KG1 (cell line): ENCODE measurements around the gene TAS2R41.

Source experiments
- DNase-seq: peaks from one replicate; lab custom pipeline; 2025; lab: John Stamatoyannopoulos, UW

Gene TAS2R41

GRCh38 chr7:143477501-143478150, at the start of gene TAS2R41:
TSS of gene TAS2R41 (plus strand) at chr7:143477873. CDS start at chr7:143477873, 0 bp downstream.
- DNase-seq = no peak

- no peak for DNase-seq
These were observed 47.6 kb upstream of the TAS2R41 start for GRCh38 chr7:143429770-143430698.

- DNase-seq = no peak
These were observed 46.6 kb upstream of the TAS2R41 start for GRCh38 chr7:143431109-143431508.

- no peak for DNase-seq
These were observed 43.9 kb upstream of the TAS2R41 start for GRCh38 chr7:143433759-143434158.

- DNase-seq = no peak
These were observed 43.0 kb upstream of the TAS2R41 start for GRCh38 chr7:143434660-143435059.

- DNase-seq = no peak
These were observed 42.4 kb upstream of the TAS2R41 start for GRCh38 chr7:143435266-143435665.

GRCh38 chr7:143436325-143436946, 41.2 kb upstream of the TAS2R41 start:
- no peak for DNase-seq

- no peak for DNase-seq
These were observed 40.1 kb upstream of the TAS2R41 start for GRCh38 chr7:143437578-143437977.

GRCh38 chr7:143439866-143440265, 37.8 kb upstream of the TAS2R41 start:
- no peak for DNase-seq

- DNase-seq = no peak
These were observed 34.5 kb upstream of the TAS2R41 start, which contains the start of gene TAS2R60 for GRCh38 chr7:143443153-143443552. TSS of gene TAS2R60 (plus strand) at chr7:143443453. CDS start at chr7:143443453, 0 bp downstream.

- no peak for DNase-seq
These were observed 33.5 kb upstream of the TAS2R41 start for GRCh38 chr7:143444063-143444782.

- DNase-seq = no peak
These were observed 32.9 kb upstream of the TAS2R41 start for GRCh38 chr7:143444785-143445184.

- DNase-seq = no peak
These were observed 30.2 kb upstream of the TAS2R41 start for GRCh38 chr7:143447466-143447865.

- DNase-seq = no peak
These were observed 29.2 kb upstream of the TAS2R41 start for GRCh38 chr7:143448429-143448828.

- DNase-seq = no peak
These were observed 27.9 kb upstream of the TAS2R41 start for GRCh38 chr7:143449793-143450192.

- no peak for DNase-seq
These were observed 26.6 kb upstream of the TAS2R41 start for GRCh38 chr7:143451122-143451521.

- no peak for DNase-seq
These were observed 25.9 kb upstream of the TAS2R41 start for GRCh38 chr7:143451746-143452145.

GRCh38 chr7:143452495-143452894, 25.2 kb upstream of the TAS2R41 start:
- no peak for DNase-seq

GRCh38 chr7:143454091-143454680, 23.5 kb upstream of the TAS2R41 start:
- DNase-seq = no peak

- DNase-seq = no peak
These were observed 22.2 kb upstream of the TAS2R41 start for GRCh38 chr7:143455491-143455890.

- DNase-seq = no peak
These were observed 21.7 kb upstream of the TAS2R41 start for GRCh38 chr7:143455942-143456341.
